ENCODE results near the gene TENM3.

TENM3 gene

GRCh38 chr4:182644683-182645050 lies 401.5 kb downstream of the TENM3 start:
- DNase-seq = no peak

GRCh38 chr4:182645511-182645910 lies 402.3 kb downstream of the TENM3 start:
- DNase-seq = no peak

- no peak for DNase-seq
Observed at GRCh38 chr4:182647646-182648300, 404.6 kb downstream of the TENM3 start.

- no peak for DNase-seq
Observed at GRCh38 chr4:182648766-182649165, 405.6 kb downstream of the TENM3 start.

- DNase-seq = no peak
Observed at GRCh38 chr4:182649698-182650477, 406.7 kb downstream of the TENM3 start.

- no peak for DNase-seq
Observed at GRCh38 chr4:182653596-182653995, 410.4 kb downstream of the TENM3 start.

GRCh38 chr4:182655340-182655739 lies 412.1 kb downstream of the TENM3 start:
- no peak for DNase-seq

- no peak for DNase-seq
Observed at GRCh38 chr4:182662551-182662950, 419.3 kb downstream of the TENM3 start.

GRCh38 chr4:182671231-182671630 lies 428.0 kb downstream of the TENM3 start:
- DNase-seq = no peak

- no peak for DNase-seq
Observed at GRCh38 chr4:182671749-182672148, 428.5 kb downstream of the TENM3 start.

GRCh38 chr4:182678590-182678989 lies 435.4 kb downstream of the TENM3 start:
- DNase-seq = no peak

GRCh38 chr4:182679533-182679932 lies 436.3 kb downstream of the TENM3 start:
- DNase-seq = no peak

- DNase-seq = no peak
Observed at GRCh38 chr4:182680234-182680653, 437.0 kb downstream of the TENM3 start.

GRCh38 chr4:182683661-182684060 lies 440.5 kb downstream of the TENM3 start:
- no peak for DNase-seq

GRCh38 chr4:182684796-182685195 lies 441.6 kb downstream of the TENM3 start:
- DNase-seq = no peak

GRCh38 chr4:182688081-182688480 lies 444.9 kb downstream of the TENM3 start:
- DNase-seq = no peak

GRCh38 chr4:182694551-182694950 lies 451.3 kb downstream of the TENM3 start:
- DNase-seq = no peak

GRCh38 chr4:182695009-182695408 lies 451.8 kb downstream of the TENM3 start:
- no peak for DNase-seq

- DNase-seq = no peak
Observed at GRCh38 chr4:182695842-182696241, 452.6 kb downstream of the TENM3 start.

GRCh38 chr4:182697094-182697493 lies 453.9 kb downstream of the TENM3 start:
- DNase-seq = no peak

- no peak for DNase-seq
Observed at GRCh38 chr4:182698212-182698611, 455.0 kb downstream of the TENM3 start.

GRCh38 chr4:182699201-182699600 lies 456.0 kb downstream of the TENM3 start:
- no peak for DNase-seq

GRCh38 chr4:182699795-182700194 lies 456.6 kb downstream of the TENM3 start:
- DNase-seq = no peak

- DNase-seq = no peak
Observed at GRCh38 chr4:182700362-182701160, 457.4 kb downstream of the TENM3 start.

Measured in activated CD4-positive, CD25-positive, alpha-beta regulatory T cell treated with anti-CD3 and anti-CD28 coated beads, Interleukin-2, amount 50 U/mL, for 72 hours (primary cell).